UCSD-AML1 (cell line): ENCODE data around the gene C20orf202.
"Not testable (repeated sequence)": the region's sequence is repeated elsewhere in the genome, so short reads cannot be mapped to it uniquely, and the experiment has no call there.

Experiments
- DNase-seq: peaks from one replicate; lab custom pipeline; 2025; ENCODE audit not compliant: unreplicated experiment; lab: John Stamatoyannopoulos, UW

Gene C20orf202

DNA sequence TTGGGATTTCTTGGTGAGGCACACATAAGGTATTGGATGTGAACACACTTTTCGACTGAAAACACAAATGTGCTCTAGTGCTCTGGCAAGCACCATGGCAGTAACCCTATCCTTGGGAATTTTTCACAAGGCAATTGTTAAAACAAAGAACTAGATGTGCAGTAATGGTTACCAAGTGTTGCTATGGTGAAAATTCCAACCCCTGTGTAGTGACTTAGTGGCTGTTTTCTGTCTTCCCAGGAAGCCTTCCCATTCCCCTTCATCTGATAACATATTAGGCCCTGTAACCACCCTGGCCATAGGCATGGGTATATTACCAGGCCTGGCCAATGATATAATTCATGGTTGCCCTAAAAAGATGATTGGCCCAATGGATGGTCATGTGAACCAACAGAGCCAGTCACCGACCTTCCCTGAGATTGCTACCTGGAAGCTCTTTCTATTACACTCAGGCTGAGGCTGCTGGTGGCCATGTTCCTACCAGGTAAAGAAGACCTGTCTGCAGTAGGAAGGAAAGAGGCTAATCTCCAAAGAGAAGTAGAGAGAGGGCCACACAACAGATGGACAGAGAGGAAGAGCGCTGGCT is 4.1 kb downstream of the C20orf202 start:
- no peak for DNase-seq

DNA sequence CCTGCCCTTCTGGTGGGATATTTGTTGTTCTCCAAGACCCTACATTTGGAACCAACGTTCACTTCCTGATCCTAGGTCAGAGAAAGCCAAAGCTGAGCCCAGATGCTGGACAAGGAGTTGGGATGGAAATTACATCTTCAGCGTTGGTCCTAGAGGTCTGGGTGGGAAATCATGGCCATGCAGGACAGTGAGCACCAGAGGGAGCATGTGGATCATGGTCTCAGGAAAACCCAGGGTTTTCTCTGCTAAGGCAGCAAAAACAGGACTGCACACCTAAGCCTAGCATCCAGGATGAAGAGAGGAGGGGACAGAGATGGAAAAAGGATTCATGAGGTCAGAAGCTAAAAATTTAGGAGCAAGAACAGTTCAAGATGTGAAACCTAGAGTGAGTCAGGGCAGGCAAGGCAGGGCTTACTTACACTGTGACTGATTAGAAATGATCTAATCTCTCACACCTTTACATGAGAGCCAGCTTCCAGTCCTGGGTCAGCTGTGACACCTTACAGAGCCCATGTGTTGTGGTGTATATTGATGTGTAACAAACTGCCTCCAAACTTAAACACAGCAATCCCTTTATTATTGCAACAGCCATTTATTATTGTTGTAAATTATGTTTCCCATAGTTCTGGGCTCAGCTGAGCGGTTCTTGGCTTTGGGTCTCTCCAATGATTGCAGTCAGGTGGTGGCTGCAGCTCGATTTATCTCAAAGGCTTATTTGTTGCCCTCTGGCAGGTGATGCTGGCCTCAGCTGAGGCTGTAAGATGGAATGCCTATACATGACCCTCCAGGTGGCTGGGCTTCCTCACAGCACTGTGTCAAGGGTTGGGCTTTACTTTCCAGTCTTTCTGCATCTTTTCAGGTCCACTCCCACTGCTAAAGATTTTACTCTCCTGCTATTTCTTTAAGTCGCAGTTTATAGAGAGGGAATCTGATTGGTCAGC is 6.5 kb downstream of the C20orf202 start:
- no peak for DNase-seq

DNA sequence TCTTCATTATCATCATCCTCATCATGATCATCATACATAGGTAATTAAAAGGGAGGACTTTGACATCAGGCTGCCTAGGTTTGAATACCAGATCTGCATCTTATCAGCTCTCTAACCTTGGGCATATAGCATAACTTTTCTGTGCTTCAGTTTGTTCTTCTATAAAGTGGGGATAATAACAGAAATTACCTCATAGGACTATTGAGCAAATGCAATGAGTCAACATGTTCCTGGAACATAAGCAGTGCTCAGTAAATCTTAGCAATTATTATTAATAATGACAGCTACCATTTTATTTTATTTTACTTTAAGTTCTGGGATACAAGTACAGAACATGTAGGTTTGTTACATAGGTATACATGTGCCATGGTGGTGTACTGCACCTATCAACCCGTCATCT is 7.2 kb downstream of the C20orf202 start:
- no peak for DNase-seq

DNA sequence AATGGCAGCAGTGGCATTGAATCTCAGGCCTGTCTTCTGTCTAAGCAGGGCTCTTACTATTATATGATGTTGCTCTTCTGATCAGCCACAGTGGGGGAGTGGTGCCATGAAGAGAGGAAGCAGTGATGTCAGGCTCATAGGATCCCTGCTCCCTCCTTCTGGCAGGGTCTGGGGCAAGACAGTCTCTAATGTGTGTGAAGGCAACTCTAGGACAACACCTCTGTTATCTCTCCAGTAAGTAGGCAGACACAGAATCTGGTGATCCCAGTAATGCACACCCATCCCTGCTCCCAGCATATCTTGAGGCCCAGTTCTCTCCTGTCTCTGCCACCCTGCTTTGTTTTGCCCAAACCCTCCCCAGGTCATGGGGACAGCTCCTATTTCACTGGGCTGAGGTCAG is 8.8 kb downstream of the C20orf202 start:
- no peak for DNase-seq

DNA sequence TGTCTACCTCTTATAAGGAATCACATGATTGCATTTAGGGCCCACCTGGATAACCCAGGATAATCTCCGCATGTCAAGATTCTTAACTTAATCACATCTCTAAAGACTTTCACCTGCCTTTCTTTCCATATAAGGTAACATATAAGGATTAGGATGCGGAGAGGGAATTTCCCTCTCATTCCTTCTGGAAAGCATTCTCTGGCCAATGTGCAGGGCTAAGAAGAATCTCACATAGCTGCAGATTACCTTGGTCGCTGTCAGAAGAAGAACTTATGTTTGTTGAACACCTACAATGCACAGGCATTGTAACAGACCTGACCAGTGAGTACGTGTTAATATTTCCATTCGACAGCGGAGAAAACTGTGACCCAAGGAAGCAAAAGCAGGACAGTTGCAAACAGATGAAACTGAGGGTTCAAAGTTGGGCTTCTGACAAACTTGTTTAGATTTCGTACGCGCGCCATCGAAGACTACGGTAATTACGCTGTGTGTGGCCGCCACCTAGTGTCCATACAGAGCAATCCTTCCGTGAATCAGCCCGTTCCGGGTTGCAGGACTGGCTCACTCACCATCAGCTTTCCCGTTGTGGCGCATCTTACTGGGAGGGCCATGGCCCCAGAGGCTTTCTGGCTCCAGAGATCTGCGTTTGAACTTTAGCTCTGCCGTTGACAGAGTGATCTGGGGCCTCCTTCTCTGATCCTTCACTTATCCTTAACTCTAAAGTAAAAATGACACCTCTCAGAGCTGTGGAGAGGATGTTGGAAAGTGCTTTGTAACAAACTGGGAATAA is 9.5 kb downstream of the C20orf202 start:
- peak; percentile 69 for DNase-seq

DNA sequence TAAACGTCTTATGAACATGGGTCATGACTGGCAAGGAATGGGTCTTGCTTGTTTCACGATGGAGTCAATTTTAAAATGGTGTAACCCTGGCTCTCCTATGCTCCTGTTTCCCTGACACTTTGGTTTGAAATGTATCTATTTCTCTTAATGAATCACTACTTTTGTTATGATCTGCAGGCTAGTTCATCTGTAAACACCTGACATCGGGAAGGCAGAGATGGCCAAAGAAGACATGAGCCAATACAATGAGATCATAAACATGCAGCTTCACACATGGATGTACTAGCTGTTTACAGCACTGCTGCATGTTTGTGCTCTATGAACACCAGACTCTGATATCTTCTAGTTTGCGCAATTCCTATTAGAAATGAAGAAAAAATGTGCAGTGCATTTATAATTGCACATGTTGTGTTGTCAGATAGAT is 11.6 kb downstream of the C20orf202 start:
- DNase-seq, result no peak

DNA sequence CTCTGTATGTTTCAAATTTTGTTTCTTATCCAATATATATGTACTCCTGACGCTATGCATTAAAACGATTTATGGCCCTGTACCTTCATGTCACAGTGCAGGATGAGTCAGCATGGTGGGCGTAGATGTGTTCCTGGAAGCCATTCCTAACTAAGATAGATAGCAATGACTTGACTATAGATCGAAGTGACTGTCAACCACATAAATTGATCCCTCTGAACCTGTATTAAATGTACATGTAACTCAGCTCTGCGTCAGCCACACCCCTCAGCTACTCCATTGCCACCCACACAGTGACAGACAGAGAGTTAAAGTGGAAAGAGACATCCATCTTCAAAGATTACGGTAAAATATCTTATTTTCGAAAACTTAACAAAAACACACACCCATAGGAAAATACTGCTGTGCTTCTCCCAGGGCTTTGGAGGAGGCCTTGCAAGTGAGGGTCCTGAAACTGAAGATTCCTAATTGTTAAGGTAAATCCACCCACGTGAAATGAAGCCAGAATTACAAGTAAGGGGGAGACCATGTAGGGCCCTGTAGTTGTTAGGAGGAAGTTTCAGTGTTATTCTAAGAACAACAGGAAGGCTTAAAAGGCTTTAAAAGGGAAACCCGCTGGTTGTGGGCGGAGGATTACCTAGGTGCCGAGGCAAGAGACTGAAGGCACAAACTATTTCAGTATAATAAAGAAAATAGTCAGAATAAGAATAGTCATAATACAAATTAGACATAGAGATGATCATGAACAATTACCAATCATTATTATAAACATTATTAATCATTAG is 12.3 kb downstream of the C20orf202 start:
- DNase-seq, result no peak

DNA sequence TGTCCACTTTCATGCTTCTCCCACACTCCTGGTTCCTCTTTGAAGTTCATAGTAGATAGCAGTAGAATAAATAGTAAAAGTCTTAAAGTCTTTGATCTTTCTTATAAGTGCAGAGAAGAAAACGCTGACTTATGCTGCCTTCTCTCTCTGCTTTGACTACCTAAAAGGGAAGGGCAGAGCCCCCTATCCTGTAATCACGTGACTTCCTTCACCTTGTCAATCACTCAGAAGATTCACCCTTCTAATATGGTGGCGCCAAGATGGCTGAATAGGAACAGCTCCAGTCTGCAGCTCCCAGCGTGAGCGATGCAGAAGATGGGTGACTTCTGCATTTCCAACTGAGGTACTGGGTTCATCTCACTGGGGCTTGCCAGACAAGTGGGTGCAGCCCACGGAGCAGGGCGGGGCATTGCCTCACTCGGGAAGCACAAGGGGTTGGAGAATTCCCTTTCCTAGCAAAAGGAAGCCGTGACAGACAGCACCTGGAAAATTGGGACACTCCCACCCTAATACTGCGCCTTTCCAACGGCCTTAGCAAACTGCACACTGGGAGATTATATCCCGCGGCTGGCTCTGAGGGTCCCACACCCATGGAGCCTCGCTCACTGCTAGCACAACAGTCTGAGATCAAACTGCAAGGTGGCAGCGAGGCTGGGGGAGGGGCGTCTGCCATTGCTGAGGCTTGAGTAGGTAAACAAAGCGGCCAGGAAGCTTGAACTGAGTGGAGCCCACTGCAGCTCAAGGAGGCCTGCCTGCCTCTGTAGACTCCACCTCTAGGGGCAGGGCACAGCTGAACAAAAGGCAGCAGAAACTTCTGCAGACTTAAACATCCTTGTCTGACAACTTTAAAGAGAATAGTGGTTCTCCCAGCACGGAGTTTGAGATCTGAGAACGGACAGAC is 13.5 kb downstream of the C20orf202 start:
- not testable (repeated sequence) for DNase-seq

DNA sequence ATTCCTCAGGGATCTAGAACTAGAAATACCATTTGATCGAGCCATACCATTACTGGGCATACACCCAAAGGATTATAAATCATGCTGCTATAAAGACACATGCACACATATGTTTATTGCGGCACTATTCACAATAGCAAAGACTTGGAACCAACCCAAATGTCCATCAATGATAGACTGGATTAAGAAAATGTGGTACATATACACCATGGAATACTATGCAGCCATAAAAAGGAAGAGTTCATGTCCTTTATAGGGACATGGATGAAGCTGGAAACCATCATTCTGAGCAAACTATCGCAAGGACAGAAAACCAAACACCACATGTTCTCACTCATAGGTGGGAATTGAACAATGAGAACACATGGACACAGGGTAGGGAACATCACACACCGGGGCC is 19.5 kb downstream of the C20orf202 start:
- DNase-seq, result not testable (repeated sequence)

DNA sequence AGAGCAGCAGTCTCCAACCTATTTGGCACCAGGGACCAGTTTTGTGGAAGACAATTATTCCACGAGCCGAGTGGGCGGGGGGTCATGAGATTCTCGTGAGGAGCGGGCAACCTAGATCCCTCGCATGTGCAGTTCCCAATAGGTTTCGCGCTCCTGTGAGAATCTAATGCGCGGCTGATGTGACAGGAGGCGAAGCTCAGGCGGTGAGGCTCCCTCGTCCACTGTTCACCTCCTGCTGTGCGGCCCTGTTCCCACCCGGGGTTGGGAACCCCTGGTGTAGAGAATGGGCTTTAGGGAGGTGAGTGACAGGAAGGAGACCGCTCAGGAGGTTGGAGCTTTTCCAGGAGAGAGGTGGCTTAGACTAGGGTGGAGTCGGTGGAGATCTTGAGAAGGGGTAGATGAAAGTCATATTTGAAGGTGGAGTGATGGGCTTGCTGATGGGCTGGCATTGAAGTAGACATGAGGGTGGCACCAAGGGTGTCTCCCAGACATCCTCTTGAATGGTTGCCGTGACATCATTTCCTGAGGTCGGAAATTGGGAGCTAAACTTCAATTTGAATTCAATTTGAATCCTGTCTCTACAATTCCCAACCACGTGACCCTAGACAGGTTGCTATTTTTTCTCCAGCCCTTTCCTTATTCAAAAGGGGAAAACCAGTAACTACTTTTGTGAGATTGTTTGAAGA is 21.1 kb downstream of the C20orf202 start:
- no peak for DNase-seq

DNA sequence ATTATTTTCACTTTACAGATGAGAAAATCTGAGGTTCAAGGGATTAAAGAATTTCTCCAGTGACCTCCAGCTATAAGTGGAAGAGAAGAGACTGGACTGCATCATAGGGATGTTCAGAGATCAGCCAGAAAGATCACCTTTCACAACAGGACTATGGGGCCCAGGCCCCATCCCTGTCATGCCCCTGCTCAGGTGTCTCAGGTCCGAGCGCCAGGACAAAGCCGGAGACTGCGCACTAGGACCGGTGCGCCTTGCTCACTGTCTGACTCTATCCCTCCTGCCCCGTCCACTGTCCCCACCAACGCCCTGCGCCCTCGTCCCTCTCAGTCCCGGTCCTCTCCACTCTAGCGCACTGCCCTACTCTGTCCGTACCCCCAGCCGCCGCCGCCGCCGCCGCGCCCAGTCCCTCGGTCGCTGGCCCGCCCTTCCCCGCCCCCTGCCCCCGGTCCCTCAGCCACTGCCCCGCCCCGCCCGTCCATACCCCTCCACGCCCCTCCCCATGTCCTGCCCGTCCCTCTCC is 22.1 kb downstream of the C20orf202 start:
- no peak for DNase-seq

DNA sequence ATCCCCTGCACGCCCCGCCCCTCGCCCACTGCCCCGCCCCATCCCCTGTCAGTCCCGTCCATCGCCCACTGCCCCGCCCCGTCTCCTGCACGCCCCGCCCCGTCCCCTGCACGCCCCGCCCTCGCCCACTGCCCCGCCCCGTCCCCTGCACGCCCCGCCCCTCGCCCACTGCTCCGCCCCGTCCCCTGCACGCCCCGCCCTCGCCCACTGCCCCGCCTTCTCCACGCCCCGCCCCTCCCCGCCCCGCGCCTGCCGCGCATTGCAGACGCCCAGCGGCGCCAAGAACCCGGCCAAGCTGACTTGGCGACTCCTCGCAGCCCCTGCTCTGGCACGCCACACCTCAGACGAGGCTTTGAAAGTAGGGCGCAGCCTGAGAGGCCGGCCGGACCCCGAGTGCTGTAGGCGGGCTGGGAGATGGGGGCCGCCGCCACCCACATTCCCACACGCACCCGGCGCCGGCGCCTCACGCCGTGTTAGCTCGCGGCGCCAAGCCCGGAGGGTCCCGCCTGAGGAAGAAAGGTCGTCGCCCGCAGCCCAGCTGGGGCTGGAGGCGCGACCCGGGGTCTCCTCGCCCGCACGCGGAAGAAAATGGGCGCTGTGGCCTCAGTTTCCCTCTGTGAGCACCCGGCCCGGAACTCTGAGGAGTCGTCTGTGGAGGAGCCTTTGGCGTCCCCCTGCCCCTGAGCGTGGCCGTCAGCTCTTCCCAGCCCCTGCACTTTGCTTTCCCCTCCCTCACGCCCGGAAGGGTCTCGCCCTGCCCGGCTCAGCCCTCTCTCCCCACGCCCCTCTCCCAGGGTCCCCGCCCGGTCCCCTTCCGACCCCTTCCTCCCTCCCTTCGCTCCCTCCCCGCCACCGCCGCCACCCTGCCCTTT is 22.8 kb downstream of the C20orf202 start, which contains the start of gene RAD21L1:
RAD21L1 (plus strand) TSS at position 262 of the 872 bp plus-strand sequence. CDS start 2,410 bp downstream, outside the sequence.
- DNase-seq, result peak; percentile 65

DNA sequence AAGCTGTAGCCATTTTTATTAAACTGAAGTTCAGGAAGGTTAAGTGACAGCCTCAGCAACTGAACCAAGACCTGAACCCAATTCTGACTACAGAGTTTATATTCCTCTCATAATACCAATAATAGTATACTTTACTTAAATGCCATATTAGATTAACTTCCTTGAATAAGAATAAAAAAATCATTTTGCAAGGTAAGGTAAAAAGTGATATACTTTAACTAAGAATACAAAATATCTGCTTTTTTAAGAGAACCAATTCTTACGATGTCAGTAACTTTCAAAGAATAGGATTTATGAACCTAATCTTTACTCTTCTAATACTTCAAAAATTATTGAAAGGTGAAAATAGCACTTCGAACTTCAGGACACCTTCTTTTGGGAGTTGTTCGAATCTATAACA is 26.3 kb downstream of the C20orf202 start:
- DNase-seq, result no peak

DNA sequence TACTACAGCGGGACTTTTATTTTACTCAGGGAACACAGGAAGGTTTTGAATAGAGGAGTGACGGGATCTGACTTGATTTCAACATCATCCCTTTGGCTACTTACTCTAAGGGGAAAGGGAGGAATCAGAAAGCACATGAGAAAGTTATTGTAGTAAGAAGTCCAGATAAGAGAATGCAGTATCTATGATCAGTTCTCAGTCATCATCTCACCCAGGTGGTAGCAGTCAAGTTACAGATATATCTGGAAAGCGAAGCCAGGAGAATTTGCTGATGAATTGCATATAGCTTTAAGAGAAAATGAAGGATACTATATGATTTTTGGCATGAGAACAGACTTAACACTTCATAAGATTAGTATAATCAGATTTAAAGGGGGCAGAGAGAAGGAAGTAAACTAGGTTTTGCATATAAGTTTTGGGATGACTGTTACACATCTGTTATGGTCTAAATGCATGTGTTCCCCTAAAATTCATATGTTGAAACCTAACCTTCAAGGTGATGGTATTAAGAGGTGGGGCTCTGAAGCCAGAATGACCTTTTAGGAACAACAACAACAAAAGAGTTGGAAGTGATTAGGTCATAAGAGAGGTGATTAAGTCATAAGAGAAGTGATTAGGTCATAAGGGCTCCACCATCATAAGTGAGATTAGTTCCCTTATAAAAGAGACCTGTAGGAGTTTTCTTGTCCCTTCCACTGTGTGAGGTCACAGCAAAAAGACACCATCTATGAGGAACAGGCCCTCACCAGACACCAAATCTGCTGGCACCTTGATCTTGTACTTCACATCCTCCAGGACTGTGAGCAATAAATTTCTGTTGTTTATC is 29.2 kb downstream of the C20orf202 start:
- DNase-seq, result no peak

DNA sequence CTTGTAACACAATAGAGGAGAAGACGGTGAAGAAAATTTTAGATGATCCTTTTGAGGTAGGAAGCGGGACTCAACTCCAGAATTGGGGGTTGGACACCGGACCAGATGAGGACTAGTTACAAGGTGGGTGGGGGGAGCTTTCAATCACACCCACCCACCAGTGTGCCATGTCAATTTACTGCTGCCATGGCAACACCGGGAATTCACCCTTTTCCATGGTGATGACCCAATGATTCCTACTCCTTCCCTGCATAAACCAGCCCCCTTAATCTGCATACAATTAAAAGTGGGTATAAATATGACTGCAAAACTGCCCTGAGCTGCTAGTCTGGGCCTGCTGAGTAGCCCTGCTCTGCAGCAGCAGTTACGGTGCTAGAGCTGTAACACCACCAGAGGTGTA is 37.3 kb downstream of the C20orf202 start:
- DNase-seq, result no peak

DNA sequence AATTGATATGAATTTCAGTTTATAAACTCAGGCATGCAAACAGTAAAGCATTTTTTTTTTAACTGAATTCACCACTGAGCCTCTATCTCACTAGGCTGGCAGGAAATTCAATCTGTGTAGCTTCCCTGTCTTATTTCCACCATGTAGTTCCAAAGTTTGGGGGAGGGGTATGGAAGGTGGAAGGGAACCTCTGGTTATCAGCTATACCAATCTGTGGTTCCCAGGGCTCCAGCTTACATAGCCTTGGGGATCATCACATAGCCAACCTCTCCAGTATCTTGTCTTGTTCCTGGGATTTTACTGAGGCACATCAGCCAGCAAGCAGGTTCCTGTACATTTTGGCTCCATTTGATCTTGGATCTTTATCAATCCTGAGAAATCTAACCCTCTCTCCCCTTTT is 38.2 kb downstream of the C20orf202 start:
- no peak for DNase-seq

DNA sequence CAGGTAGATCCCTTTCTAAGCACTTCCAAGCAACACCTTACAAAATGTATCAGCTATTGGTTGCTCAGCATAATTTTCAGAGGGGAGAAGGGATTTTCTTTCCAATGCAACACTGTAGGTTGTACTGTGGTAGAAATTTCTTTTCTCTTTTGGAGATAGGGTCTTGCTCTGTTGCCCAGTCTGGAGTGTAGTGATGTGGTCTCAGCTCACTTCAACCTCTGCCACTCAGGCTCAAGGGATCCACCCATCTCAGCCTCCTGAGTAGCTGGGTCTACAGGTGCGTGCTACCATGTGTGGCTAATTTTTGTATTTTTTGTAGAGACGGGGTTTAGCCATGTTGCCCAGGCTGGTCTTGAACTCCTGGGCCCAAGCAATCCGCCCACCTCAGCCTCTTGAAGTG is 38.8 kb downstream of the C20orf202 start:
- DNase-seq, result no peak
